KBM-7 (cell line): Measurements from ENCODE around the gene LIMD2.
"Not testable (repeated sequence)": the region's sequence is repeated elsewhere in the genome, so short reads cannot be mapped to it uniquely, and the experiment has no call there.

Experiments
- DNase-seq: peaks from one replicate; pipeline ENCODE4 v3.0.0-alpha.2; 2015
- in situ Hi-C: fragments of 300-500 bp; cut with MboI; formaldehyde crosslinking; loops from 2 replicates; pipeline ENCODE4 v1.14.3; 2020; ENCODE audit warnings: low sequenced_read_pairs, low pct_unique_long_range_greater_than_20kb, mixed read lengths

Gene LIMD2

GRCh38 chr17:63699638-63700527 is at the start of gene LIMD2:
Gene LIMD2, minus strand, starts transcription at chr17:63700125. Its CDS starts 827 bp downstream, at chr17:63699298.
- peak; percentile 46 for DNase-seq
- in situ Hi-C loops: no loop called here

- DNase-seq: peak; percentile 99
- in situ Hi-C loops: no loop called here
Measured at GRCh38 chr17:63741408-63742173, 41.7 kb upstream of the LIMD2 start, which contains the start of gene STRADA. Gene STRADA, minus strand, starts transcription at chr17:63741799. Its CDS starts 13,430 bp downstream, at chr17:63728369.

GRCh38 chr17:63741143-63741407 is 41.1 kb upstream of the LIMD2 start:
- no peak for DNase-seq

GRCh38 chr17:63740464-63741142 is 40.7 kb upstream of the LIMD2 start:
- in situ Hi-C loops: no loop called here
- DNase-seq: peak; percentile 73

More at GRCh38 chr17:63741143-63741407, 41.1 kb upstream of the LIMD2 start:
- in situ Hi-C loops: no loop called here

- in situ Hi-C loops: no loop called here
- no peak for DNase-seq
Measured at GRCh38 chr17:63735691-63736090, 35.8 kb upstream of the LIMD2 start.

GRCh38 chr17:63722403-63722802 is 22.5 kb upstream of the LIMD2 start:
- DNase-seq: no peak

GRCh38 chr17:63720194-63720593 is 20.3 kb upstream of the LIMD2 start:
- DNase-seq, in situ Hi-C loops: not testable (repeated sequence)

More at GRCh38 chr17:63722403-63722802, 22.5 kb upstream of the LIMD2 start:
- in situ Hi-C loops: no loop called here

- in situ Hi-C loops: no loop called here
- DNase-seq: no peak
Measured at GRCh38 chr17:63718988-63719387, 19.1 kb upstream of the LIMD2 start.

GRCh38 chr17:63716426-63716825 is 16.5 kb upstream of the LIMD2 start:
- in situ Hi-C loops: no loop called here
- DNase-seq: no peak

- in situ Hi-C loops: no loop called here
- no peak for DNase-seq
Measured at GRCh38 chr17:63714550-63715277, 14.8 kb upstream of the LIMD2 start.

- DNase-seq: no peak
- in situ Hi-C loops: no loop called here
Measured at GRCh38 chr17:63709110-63709509, 9.2 kb upstream of the LIMD2 start.

GRCh38 chr17:63707151-63707550 is 7.2 kb upstream of the LIMD2 start:
- in situ Hi-C loops: no loop called here
- no peak for DNase-seq

GRCh38 chr17:63706336-63707082 is 6.6 kb upstream of the LIMD2 start:
- in situ Hi-C loops: no loop called here
- DNase-seq: no peak

- in situ Hi-C loops: no loop called here
- DNase-seq: no peak
Measured at GRCh38 chr17:63705657-63706056, 5.7 kb upstream of the LIMD2 start.

- DNase-seq: no peak
- in situ Hi-C loops: no loop called here
Measured at GRCh38 chr17:63704836-63705235, 4.9 kb upstream of the LIMD2 start.

- DNase-seq: no peak
- in situ Hi-C loops: no loop called here
Measured at GRCh38 chr17:63704259-63704576, 4.3 kb upstream of the LIMD2 start.

- in situ Hi-C loops: no loop called here
- DNase-seq: no peak
Measured at GRCh38 chr17:63703556-63704258, 3.8 kb upstream of the LIMD2 start.

GRCh38 chr17:63703029-63703428 is 3.1 kb upstream of the LIMD2 start:
- no peak for DNase-seq
- in situ Hi-C loops: no loop called here
